GM18858 (cell line): Measurements from ENCODE around the gene NRAP.

Experiments used
- ATAC-seq: cut with Tn5 transposase; IDR thresholded peaks from one replicate; pipeline ENCODE4 v1.9.1; 2021; ENCODE audit not compliant: unreplicated experiment

Gene NRAP

DNA sequence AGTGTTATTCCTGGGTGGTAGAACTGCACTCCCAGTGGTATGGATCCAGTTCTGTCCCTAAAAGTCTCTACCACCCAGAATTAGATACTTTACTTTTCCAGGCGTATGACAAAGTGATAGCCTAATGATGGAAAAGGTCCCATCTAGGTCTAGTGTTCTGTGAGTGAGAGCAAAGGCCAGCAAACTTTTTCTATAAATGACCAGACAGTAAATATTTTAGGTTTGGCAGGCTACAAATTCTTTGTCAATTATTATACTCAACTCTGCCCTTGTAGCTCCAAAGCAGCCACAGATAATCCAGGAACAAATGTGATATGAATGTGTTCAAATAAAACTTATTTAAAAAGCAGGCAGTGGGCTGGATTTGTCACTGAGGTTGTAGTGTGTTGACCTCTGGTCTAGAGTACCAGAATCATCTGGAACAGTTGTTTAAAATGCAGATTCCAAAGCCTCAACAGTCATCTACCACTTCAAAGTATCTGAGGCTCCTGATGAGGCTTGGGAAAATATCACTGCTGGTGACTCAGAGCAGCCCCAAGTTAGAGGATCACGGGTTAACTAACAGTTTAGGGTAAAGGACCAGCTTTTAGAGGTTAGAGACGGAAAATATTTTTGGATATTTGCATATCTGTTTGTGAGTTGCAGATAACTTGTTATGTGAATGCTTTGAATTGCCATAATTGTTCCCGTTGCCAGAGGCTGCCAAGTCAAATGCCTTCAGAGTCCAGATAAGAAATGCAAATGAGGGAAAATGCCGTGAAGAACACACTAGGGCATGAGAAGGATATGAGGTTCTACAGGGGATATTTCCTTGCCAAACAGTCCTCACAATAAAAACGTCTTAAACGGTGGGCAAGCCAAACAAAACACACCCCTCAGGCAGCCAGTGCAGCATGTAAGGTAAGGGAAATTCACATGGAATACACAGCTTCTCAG is 19.4 kb downstream of the NRAP start:
- no peak for ATAC-seq

- no peak for ATAC-seq
Observed at GRCh38 chr10:113643183-113643582, 20.7 kb downstream of the NRAP start.

DNA sequence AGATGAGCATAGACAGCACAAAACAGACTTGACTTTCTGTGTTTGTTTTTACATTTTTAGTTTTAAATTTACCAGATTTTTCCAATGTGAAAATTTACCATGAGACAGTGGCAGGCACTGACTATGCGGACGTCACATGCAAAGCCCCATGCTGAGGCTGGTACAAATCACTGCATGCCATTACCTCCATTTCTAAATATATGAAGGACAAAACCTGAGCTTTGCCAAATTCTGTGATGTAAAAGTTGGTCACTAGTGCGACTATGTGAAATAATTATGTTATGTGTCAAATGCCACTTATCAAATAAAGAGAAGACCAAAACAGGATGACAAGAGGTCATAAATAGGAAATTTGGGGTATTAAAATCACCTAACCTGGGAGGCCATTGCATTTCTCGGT is 22.1 kb downstream of the NRAP start:
- no peak for ATAC-seq

GRCh38 chr10:113639966-113640365 is 23.9 kb downstream of the NRAP start:
- no peak for ATAC-seq

GRCh38 chr10:113631684-113632367 is 32.0 kb downstream of the NRAP start:
- ATAC-seq = no peak

GRCh38 chr10:113630929-113631533 is 32.8 kb downstream of the NRAP start:
- ATAC-seq = no peak

- ATAC-seq = no peak
Observed at GRCh38 chr10:113628607-113629153, 35.2 kb downstream of the NRAP start.

GRCh38 chr10:113627836-113628235 is 36.0 kb downstream of the NRAP start:
- ATAC-seq = no peak

DNA sequence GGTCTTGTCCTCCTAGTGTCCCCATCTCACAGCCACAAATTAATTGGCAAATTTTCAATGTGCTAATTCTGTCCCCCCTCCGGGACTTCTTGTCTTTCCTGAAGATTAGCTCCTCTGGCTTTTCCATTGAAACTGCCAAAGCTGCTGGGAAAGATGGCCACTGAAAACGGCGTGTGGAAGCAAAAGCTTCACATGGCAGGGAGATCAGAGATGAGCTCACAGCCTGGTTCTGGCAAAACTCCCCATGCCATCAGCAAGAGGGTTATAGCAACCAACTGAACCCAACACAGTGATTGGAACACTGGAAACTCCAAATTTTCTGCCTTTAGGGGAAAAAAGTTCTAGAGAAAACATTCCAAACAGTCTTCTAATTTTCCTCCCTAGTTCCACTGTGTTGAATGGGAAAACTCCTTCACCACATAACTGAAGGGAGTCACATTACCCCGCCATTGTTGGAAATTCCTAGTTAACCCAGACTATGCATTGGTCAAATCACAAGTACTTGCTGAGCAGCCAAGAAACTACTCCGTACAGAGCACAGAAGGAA is 37.0 kb downstream of the NRAP start:
- ATAC-seq = no peak

DNA sequence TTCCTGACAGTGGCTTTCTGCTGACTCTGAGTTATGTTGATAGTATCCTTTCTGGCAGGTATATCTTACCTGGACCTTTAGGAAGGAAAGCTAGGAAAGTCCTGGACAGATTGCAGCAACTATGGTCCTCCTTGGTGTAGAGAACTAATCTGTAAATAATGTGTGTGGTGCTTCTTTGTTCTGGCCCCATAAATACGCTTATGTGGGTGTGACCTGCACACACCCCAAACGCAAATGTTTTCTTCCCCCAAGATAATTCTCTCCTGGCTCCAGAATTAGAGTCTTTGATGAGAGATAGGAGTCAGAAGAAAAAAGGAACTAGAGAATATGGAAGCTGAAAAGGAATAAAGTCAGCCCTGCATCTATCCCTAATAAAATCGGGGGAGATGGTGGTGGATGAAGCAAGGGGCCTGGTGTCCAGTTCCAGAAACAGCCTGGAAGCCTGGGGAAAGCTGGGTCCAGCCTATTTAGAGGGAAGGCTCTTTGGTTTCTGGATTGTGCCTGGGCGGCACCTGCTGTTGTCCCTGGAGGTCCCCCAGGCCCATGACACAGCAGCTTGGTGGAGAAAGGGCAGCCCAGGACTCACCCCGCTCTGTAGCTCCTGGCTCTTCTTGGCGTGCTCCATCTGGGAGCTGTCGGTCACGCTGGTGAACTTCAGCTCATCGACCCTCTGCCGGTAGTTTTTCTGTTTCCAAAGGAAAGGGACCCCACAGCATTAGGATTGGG is 38.2 kb downstream of the NRAP start:
- no peak for ATAC-seq

DNA sequence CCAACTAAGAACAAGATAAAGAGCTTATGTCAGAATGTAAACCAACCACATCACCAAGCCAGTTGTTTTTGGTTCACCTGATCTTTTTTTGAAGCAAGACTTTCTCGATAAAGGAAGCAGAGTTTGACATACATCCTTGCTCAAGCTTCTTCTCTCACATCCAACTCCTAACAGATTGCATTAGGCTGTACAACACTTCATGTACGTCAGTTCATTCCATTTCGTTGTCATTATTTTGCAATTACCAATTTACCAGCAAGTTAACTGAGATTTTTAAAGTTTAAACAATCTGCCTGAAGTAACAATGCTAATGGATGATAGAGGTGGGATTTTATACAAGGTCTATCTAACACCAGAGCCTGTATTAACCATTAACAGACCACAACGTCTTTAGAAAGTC is 41.0 kb downstream of the NRAP start:
- ATAC-seq = no peak

DNA sequence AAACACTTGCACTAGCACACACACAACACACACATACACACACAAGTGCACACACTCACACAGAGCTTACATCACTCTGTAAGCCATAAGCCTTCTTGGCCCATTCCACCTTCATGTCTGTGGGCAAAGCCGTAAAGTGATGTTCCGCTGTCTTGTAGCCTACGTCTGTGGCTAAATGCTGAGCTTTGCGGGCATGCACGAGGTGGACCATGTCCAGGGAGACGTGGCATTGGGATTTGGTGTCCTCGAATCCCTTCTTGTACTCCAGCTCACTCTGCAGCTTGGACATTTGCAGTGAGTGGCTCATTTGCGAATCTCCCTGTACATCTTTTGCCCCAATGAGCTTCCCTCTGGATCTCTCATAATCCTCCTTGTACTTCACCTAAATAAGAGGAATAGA is 42.0 kb downstream of the NRAP start:
- no peak for ATAC-seq

DNA sequence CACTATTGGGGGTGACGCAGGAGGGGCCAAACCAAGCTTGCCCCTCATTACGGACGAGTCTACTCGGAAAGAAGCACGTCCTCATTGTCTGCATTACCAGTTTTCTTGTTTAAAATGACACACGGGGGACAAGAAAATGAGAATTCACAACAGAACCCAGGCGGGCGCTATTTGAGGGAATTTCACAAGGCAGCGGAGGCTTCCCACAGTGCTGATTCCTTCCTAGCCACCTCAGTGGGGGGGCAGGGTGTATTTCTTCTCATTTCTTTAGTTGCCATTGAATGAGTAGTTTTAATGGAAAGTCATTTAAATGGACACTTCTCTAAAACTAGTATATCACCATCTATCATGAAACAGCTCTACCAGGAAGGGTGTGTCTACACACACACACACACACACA is 42.9 kb downstream of the NRAP start:
- ATAC-seq = no peak

- ATAC-seq = no peak
Observed at GRCh38 chr10:113620511-113620910, 43.3 kb downstream of the NRAP start.

DNA sequence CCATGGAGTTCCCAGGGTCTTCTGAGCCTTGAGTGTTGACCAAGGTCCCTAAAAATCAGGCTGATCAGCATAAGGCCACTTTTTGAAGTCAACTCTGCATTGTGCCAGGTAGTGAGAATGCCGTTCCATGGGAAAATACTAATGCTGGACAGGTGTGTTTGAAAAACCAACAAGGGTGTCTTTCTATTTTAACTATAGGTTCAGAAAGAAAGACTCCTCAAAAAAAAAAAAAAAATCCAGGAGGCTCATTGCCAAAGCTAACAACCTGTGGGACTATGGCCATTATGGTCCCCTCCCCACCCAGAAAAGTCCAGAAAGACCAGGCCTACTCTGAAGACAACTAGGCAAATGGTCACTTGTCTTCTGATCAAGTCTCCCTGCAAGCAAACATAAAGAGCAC is 44.4 kb downstream of the NRAP start:
- no peak for ATAC-seq

GRCh38 chr10:113618338-113618737 is 45.5 kb downstream of the NRAP start:
- no peak for ATAC-seq

DNA sequence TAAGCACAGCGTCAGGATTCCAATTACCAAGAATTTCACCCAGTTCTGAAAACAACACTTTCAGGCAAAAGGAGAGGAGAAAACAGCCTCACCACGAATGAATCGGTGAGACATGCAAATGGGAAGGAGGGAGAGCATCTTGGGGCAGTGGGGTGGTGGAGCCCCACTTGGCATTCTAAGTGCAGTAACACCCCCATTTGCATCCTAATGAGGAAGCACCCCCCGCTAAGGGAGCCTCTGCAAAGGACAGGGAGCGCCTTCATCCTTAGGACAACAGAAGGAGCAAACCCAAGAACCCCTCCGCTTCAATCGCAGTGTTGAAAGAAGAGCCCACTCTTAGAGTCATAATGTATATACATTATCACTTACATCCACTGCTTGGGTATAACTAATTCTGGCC is 46.8 kb downstream of the NRAP start:
- no peak for ATAC-seq

DNA sequence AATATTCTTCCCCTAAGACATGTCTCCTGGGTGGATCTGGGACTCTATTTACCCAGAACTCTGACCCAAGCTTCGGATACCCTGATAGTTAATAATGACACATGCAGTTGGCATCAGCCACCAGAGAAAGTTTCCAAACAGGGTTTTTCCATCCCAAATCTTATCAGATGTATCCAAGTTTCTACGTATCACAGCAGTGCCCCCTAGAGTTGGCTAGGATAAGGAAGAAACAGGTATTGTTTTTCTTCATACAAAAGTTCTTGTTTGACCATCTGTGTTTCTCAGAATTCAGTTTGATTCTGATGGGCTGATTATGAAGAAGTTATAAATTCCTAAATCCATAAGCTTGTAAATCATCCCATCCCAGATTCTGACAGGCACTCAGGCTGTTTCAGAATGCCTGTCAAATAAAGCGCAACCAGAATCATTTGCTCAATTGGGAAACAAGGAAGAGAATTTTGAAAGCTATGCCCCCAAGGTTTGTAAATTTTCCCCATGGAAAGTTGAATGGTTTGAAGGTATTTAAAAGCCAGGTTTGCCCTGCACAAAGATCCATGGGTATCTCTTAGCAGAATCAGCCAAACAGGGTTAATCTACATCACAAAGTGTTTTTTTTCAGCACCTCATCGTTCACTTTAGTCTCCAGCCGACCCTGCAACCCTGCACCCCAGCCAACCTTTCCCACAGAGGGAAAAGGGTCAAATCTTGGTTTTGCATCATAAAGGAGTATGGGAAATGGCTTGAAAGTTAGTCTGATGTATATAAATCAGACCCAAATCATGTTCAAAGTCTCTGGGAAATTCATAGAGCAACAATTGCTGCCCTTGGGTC is 47.4 kb downstream of the NRAP start:
- ATAC-seq = no peak

DNA sequence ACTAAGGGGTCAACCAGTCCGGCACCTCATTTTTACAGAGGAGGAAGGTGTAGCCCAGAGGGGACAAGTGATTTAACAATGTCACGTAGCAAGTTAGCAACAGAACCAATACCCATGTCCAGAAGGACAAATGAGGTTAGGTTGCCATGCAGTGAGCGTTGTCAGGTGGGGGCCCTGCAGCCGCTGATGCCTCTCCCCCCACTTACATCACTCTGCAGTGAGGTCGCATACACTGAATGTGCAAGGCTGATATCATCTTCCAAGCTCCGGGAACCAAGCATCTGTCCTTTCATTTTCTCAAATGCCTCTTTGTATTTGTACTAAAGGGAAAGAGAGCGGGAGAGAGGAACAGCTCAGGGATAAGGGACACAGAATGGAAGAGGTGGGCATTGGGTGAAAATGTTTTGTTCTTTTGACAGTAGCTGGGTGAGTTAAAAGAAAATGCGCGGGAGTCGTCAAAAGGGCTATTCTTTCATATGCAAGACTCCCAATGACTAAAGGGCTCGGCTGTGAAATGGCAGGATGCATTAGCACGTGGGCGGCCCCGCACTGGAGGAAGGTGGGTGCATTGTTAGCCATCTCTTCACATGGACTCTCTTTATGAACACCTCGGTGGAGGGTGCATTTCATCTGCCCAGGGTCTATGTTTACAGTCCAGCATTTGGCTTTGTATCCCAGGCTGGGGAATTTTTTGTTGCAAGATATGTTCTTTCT is 49.7 kb downstream of the NRAP start:
- no peak for ATAC-seq
